Ovary (tissue), 9 donors: ENCODE results near the gene PASD1. TPM values are rescaled to one million over a fixed set of nuclear protein-coding genes. Genes with fewer than 3 reads are reported as not detected.

Source experiments
- DNase-seq, 5 donors: peaks; one replicate each; pipeline ENCODE4 v3.0.0-alpha.2; 2019 to 2020
- H3K27ac ChIP-seq, 2 donors: fragments of 200-600 bp; one replicate each; pipeline versions ENCODE4 v1.5.1 to v1.8.0; 2019 to 2022
- H3K27me3 ChIP-seq: fragments of 200-600 bp; one replicate; pipeline ENCODE4 v1.8.0; 2022
- H3K36me3 ChIP-seq: fragments of 200-600 bp; sonication (generic); one replicate; pipeline ENCODE4 v1.5.1; 2019
- H3K4me1 ChIP-seq: one replicate; pipeline ENCODE4 v1.8.1; 2013; ENCODE audit warnings: mild to moderate bottlenecking, moderate library complexity; ENCODE audit not compliant: insufficient read depth
- H3K4me3 ChIP-seq: fragments of 200-600 bp; sonication (generic); one replicate; pipeline ENCODE4 v1.5.1; 2017
- H3K9me3 ChIP-seq, 2 donors: fragments of 200-600 bp in 1 of 2; sonication (generic) in 1 of 2; one replicate each; pipeline versions ENCODE4 v1.5.1 to v1.8.1; 2013 to 2019; ENCODE audit warnings: mild to moderate bottlenecking in 1 of 2, moderate library complexity in 1 of 2
- EP300 ChIP-seq: sonication (generic); formaldehyde crosslinking; IDR thresholded peaks from one replicate; pipeline ENCODE4 v1.6.1; 2017; ENCODE audit warnings: antibody characterized with exemption
- POLR2A ChIP-seq: fragments of 450-650 bp; IDR thresholded peaks from one replicate; pipeline ENCODE4 v1.6.1; 2017; ENCODE audit warnings: antibody characterized with exemption, mild to moderate bottlenecking, moderate library complexity
- WGBS, 3 donors: extraction: QIAGEN DNeasy Blood & Tissue Kit in 1 of 3; methylation state at CpG; one replicate each; pipeline versions ENCODE4 v1.1.5 to v1.1.7; 2013 to 2017; 5-methylcytosine and 5-hydroxymethylcytosine counted together
- intact Hi-C, 4 donors: fragments of 100-400 bp; cut with DNase I; formaldehyde crosslinking; loops; one replicate each; pipeline versions ENCODE4 v1.11.0 to v1.15.1; 2022 to 2023
- polyA plus RNA-seq, 2 donors: library from polyadenylated mRNA; stranded (reverse); fragments of 200-250 nt in 1 of 2; fragments of 350-450 nt in 1 of 2; fragmentation: Illumina TruSeq in 1 of 2; extraction: RNeasy Lipid Tissue Mini Kit (QIAGEN cat#74804) in 1 of 2; gene quantifications; one replicate each; pipeline ENCODE4 v1.2.3, GENCODE V29; 2013 to 2014
- total RNA-seq, 7 donors: library from RNA; depleted of rRNA in 2 of 7; stranded (reverse); fragments of >200 nt in 2 of 7; fragmentation: NEBNext Ultra II Directional in 3 of 7; extraction: Animal tissue kit (Norgen Biotek cat#: 25700) in 3 of 7; gene quantifications; one replicate each; pipeline versions ENCODE4 v1.1.0 to v1.2.4, GENCODE V29; 2016 to 2023
- TF ChIP-seq, protein P1 (sequence below), 3 donors: fragments of 450-650 bp in 2 of 3; fragments of 200-600 bp in 1 of 3; IDR thresholded peaks; one replicate each; pipeline versions ENCODE4 v1.5.1 to v1.8.0; 2016 to 2022; ENCODE audit warnings: antibody characterized with exemption in 3 of 3, mild to moderate bottlenecking in 1 of 3
- donor health status: DM: no; HTN: no; CAD: no; lungs with moderate emphysema.
- donor health status: DM: no; HTN: no; CAD: no.
- donor health status: Bipolar disorder and iron deficiency.
- donor health status: DM: yes; HTN: yes; CAD: no.
- donor health status: DM: no; HTN: no; CAD: no.
- donor health status: DM: yes; HTN: yes; CAD: no.

The PASD1 gene
- total and polyA plus RNA-seq, 9 donors: 0.02 TPM; not detected in 8

DNA sequence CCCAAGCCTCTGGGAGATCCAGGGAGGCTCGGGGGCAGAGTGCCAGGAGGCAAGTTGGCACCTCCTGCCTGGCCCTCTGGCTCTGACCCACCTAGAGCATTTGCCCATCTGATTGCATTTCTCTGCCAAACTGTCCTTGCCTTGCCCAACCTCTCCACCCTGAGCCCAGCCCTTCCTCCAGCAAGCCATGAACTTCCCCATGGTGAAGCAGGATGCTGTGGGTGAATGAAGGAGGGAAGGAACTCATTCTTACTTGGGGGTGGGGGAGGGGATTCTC is 161.8 kb downstream of the PASD1 start:
- DNase-seq: no peak
- 33 to 40% (median 33%) methylated on average over 1 of the region's 1 CpG for WGBS, 3 donors
- Histone ChIP-seq H3K4me1 (no peaks in the 10 kb centered on the region), H3K4me3 (no peak overlapping the region), H3K36me3 (no peaks in the 10 kb centered on the region), H3K9me3 (no peaks in the 10 kb centered on the region), H3K27me3 (no peaks in the 10 kb centered on the region), H3K27ac (no peak overlapping the region)
- intact Hi-C loops: no loop called here
- no peak for TF ChIP-seq EP300
- no peak for TF ChIP-seq POLR2A
- TF ChIP-seq, protein P1, sequence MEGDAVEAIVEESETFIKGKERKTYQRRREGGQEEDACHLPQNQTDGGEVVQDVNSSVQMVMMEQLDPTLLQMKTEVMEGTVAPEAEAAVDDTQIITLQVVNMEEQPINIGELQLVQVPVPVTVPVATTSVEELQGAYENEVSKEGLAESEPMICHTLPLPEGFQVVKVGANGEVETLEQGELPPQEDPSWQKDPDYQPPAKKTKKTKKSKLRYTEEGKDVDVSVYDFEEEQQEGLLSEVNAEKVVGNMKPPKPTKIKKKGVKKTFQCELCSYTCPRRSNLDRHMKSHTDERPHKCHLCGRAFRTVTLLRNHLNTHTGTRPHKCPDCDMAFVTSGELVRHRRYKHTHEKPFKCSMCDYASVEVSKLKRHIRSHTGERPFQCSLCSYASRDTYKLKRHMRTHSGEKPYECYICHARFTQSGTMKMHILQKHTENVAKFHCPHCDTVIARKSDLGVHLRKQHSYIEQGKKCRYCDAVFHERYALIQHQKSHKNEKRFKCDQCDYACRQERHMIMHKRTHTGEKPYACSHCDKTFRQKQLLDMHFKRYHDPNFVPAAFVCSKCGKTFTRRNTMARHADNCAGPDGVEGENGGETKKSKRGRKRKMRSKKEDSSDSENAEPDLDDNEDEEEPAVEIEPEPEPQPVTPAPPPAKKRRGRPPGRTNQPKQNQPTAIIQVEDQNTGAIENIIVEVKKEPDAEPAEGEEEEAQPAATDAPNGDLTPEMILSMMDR (IDR thresholded peaks at IDR 0.05): no peak

Other genes starting within 250 kb of the PASD1 start
- gene VMA21, start 166.5 kb upstream of the PASD1 start, total RNA-seq: 10 to 100 TPM; 24.2 to 37.7 (median 28.9) TPM
- 10 to 100 TPM in 1 of 2 donors, 1 to 10 TPM in 1; 9.5 to 15.1 TPM for gene VMA21, start 166.5 kb upstream of the PASD1 start, polyA plus RNA-seq
- gene PRRG3, start 131.8 kb downstream of the PASD1 start, total RNA-seq: 1 to 10 TPM in 6 of 7 donors, under 1 TPM in 1; 0.84 to 9.2 (median 2.7) TPM
- gene PRRG3, start 131.8 kb downstream of the PASD1 start, polyA plus RNA-seq: 1 to 10 TPM in 1 of 2 donors, under 1 TPM in 1; 0.34 to 3.6 TPM
- gene FATE1, start 152.4 kb downstream of the PASD1 start, total RNA-seq: not detected
- 1 to 10 TPM in 1 of 2 donors, not detected in 1; 1.4 TPM for gene FATE1, start 152.4 kb downstream of the PASD1 start, polyA plus RNA-seq
- not detected for gene CNGA2, start 171.1 kb downstream of the PASD1 start, total RNA-seq
- not detected for gene CNGA2, start 171.1 kb downstream of the PASD1 start, polyA plus RNA-seq